Mesendoderm (in vitro differentiated cells): ENCODE data around the gene PPTC7.
A peak's percentile ranks its signal among the peaks of the same experiment; 100 is the strongest.
"Not testable (repeated sequence)": the region's sequence is repeated elsewhere in the genome, so short reads cannot be mapped to it uniquely, and the experiment has no call there.

Experiments
- DNase-seq: peaks from one replicate; pipeline ENCODE4 v3.0.0; 2013
- H2AK5ac ChIP-seq: 2 replicates; pipeline ENCODE4 v1.6.1; 2013; ENCODE audit warnings: low read length, inconsistent platforms
- H2BK120ac ChIP-seq: 2 replicates; pipeline ENCODE4 v1.6.1; 2013; ENCODE audit warnings: low read depth, mild to moderate bottlenecking, low read length, moderate library complexity, mixed read lengths
- H2BK15ac ChIP-seq: replicated peaks from 2 replicates; pipeline ENCODE4 v1.6.1; 2013; ENCODE audit warnings: low read depth, mild to moderate bottlenecking, moderate library complexity
- H2BK5ac ChIP-seq: 2 replicates; pipeline ENCODE4 v1.6.1; 2013; ENCODE audit warnings: low read length, inconsistent platforms
- H3K18ac ChIP-seq: 2 replicates; pipeline ENCODE4 v1.6.1; 2013; ENCODE audit warnings: mild to moderate bottlenecking, low read length, mixed read lengths
- H3K23ac ChIP-seq: one replicate; pipeline ENCODE4 v1.6.1; 2013; ENCODE audit warnings: low read length
- H3K27ac ChIP-seq: 2 replicates; pipeline ENCODE4 v1.5.1; 2013; ENCODE audit warnings: low read depth, mild to moderate bottlenecking, inconsistent platforms, low read length, moderate library complexity
- H3K27me3 ChIP-seq: 2 replicates; pipeline ENCODE4 v1.6.1; 2013; ENCODE audit warnings: low read length, control low read depth, mild to moderate bottlenecking, inconsistent platforms; ENCODE audit not compliant: insufficient read depth, poor library complexity
- H3K36me3 ChIP-seq: 2 replicates; pipeline ENCODE4 v1.6.1; 2013; ENCODE audit warnings: low read length, inconsistent platforms; ENCODE audit not compliant: control insufficient read depth, insufficient read depth
- H3K4ac ChIP-seq: one replicate; pipeline ENCODE4 v1.6.1; 2013; ENCODE audit warnings: low read depth, mild to moderate bottlenecking, low read length, moderate library complexity
- H3K4me1 ChIP-seq: 2 replicates; pipeline ENCODE4 v1.6.1; 2013; ENCODE audit warnings: low read depth, low read length, inconsistent platforms; ENCODE audit not compliant: control insufficient read depth
- H3K4me2 ChIP-seq: 2 replicates; pipeline ENCODE4 v1.6.1; 2013; ENCODE audit warnings: low read length
- H3K4me3 ChIP-seq: 2 replicates; pipeline ENCODE4 v1.5.1; 2013; ENCODE audit warnings: mild to moderate bottlenecking, low read length
- H3K56ac ChIP-seq: one replicate; pipeline ENCODE4 v1.6.1; 2013; ENCODE audit warnings: low read length
- H3K79me1 ChIP-seq: 2 replicates; pipeline ENCODE4 v1.6.1; 2013; ENCODE audit warnings: low read length, inconsistent platforms
- H3K79me2 ChIP-seq: 2 replicates; pipeline ENCODE4 v1.6.1; 2013; ENCODE audit warnings: mild to moderate bottlenecking, low read length; ENCODE audit not compliant: control insufficient read depth, insufficient read depth
- H3K9ac ChIP-seq: 2 replicates; pipeline ENCODE4 v1.6.1; 2013; ENCODE audit warnings: low read length, inconsistent platforms
- H4K5ac ChIP-seq: one replicate; pipeline ENCODE4 v1.6.1; 2013; ENCODE audit warnings: low read length
- H4K8ac ChIP-seq: one replicate; pipeline ENCODE4 v1.6.1; 2013; ENCODE audit warnings: low read depth, mild to moderate bottlenecking, control low read depth, low read length, moderate library complexity
- WGBS: extraction: QIAGEN DNeasy Blood & Tissue Kit; methylation state at CpG from one replicate; pipeline ENCODE4 v1.1.7; 2013; ENCODE audit warnings: low lambda C conversion rate, missing lambda C conversion rate; ENCODE audit not compliant: insufficient coverage; ENCODE audit errors: extremely low coverage; 5-methylcytosine and 5-hydroxymethylcytosine counted together

The PPTC7 gene

GRCh38 chr12:110590806-110591326, 7.7 kb upstream of the PPTC7 start:
- no peak overlapping the region for H3K18ac ChIP-seq
- H3K36me3 ChIP-seq: no peaks in the 10 kb centered on the region
- no peak overlapping the region for H3K4me2 ChIP-seq
- no CpG with 5 or more reads among the region's 3 CpGs for WGBS
- H4K8ac ChIP-seq: no peak overlapping the region
- no peaks in the 10 kb centered on the region for H3K4me1 ChIP-seq
- H3K27me3 ChIP-seq: no peaks in the 10 kb centered on the region
- no peak overlapping the region for H3K56ac ChIP-seq
- H3K4me3 ChIP-seq: no peak overlapping the region
- H2BK15ac ChIP-seq: no peak overlapping the region
- no peak overlapping the region for H3K23ac ChIP-seq
- no peak for DNase-seq
- H3K79me2 ChIP-seq: no peaks in the 10 kb centered on the region
- no peaks in the 10 kb centered on the region for H3K79me1 ChIP-seq
- no peak overlapping the region for H2BK120ac ChIP-seq
- no peak overlapping the region for H2AK5ac ChIP-seq
- H2BK5ac ChIP-seq: no peak overlapping the region
- H3K4ac ChIP-seq: no peak overlapping the region
- no peak overlapping the region for H3K27ac ChIP-seq
- no peak overlapping the region for H4K5ac ChIP-seq
- H3K9ac ChIP-seq: no peak overlapping the region

- Histone ChIP-seq H3K27me3 (no peaks in the 10 kb centered on the region), H2BK5ac (no peak overlapping the region), H3K79me1 (no peaks in the 10 kb centered on the region), H3K79me2 (no peaks in the 10 kb centered on the region), H3K23ac (no peak overlapping the region), H2BK15ac (no peak overlapping the region), H3K4me1 (no peaks in the 10 kb centered on the region), H3K4me3 (no peak overlapping the region), H2AK5ac (no peak overlapping the region), H3K27ac (no peak overlapping the region), H3K36me3 (no peaks in the 10 kb centered on the region), H3K56ac (no peak overlapping the region), H2BK120ac (no peak overlapping the region), H3K18ac (no peak overlapping the region), H4K8ac (no peak overlapping the region), H3K4me2 (no peak overlapping the region), H3K9ac (no peak overlapping the region), H3K4ac (no peak overlapping the region), H4K5ac (no peak overlapping the region)
- DNase-seq: no peak
- WGBS: no CpG with 5 or more reads among the region's 1 CpG
Measured at GRCh38 chr12:110590059-110590458, 6.9 kb upstream of the PPTC7 start.

- H3K23ac ChIP-seq, H3K18ac ChIP-seq, H2BK120ac ChIP-seq, H3K27ac ChIP-seq, H3K4me2 ChIP-seq, H2BK5ac ChIP-seq, H3K27me3 ChIP-seq, H3K56ac ChIP-seq, H3K4me3 ChIP-seq, H3K4me1 ChIP-seq, DNase-seq, H3K36me3 ChIP-seq, H3K79me1 ChIP-seq, H2BK15ac ChIP-seq, H3K9ac ChIP-seq, H4K5ac ChIP-seq, H3K79me2 ChIP-seq, H3K4ac ChIP-seq, H2AK5ac ChIP-seq, H4K8ac ChIP-seq: not testable (repeated sequence)
- WGBS: no CpG with 5 or more reads among the region's 2 CpGs
Measured at GRCh38 chr12:110587102-110587501, 4.0 kb upstream of the PPTC7 start.

GRCh38 chr12:110585231-110585799, 2.2 kb upstream of the PPTC7 start:
- Histone ChIP-seq H3K4me3 (no peak overlapping the region), H3K18ac (no peak overlapping the region), H3K36me3 (no peaks in the 10 kb centered on the region), H3K79me2 (peaks cover 19% of the 10 kb centered on the region), H4K5ac (peak overlapping the region; percentile 56), H2AK5ac (no peak overlapping the region), H3K4me2 (no peak overlapping the region), H2BK5ac (no peak overlapping the region), H3K27me3 (no peaks in the 10 kb centered on the region), H4K8ac (no peak overlapping the region), H3K4ac (no peak overlapping the region), H2BK15ac (no peak overlapping the region), H3K4me1 (no peaks in the 10 kb centered on the region), H3K56ac (no peak overlapping the region), H2BK120ac (no peak overlapping the region), H3K9ac (no peak overlapping the region), H3K27ac (no peak overlapping the region), H3K23ac (no peak overlapping the region), H3K79me1 (peaks cover 3% of the 10 kb centered on the region)
- no CpG with 5 or more reads among the region's 7 CpGs for WGBS
- peak; percentile 26 for DNase-seq

- Histone ChIP-seq H3K27me3 (no peaks in the 10 kb centered on the region), H2BK120ac (no peak overlapping the region), H4K8ac (no peak overlapping the region), H3K4me3 (peak overlapping the region; percentile 94), H3K36me3 (no peaks in the 10 kb centered on the region), H3K79me1 (peaks cover 12% of the 10 kb centered on the region), H2BK15ac (no peak overlapping the region), H3K9ac (peak overlapping the region; percentile 92), H3K23ac (peak overlapping the region; percentile 98), H2BK5ac (no peak overlapping the region), H3K4me2 (peak overlapping the region; percentile 98), H3K4ac (no peak overlapping the region), H2AK5ac (no peak overlapping the region), H3K56ac (peak overlapping the region; percentile 90), H3K18ac (peak overlapping the region; percentile 86), H4K5ac (no peak overlapping the region), H3K27ac (peak overlapping the region; percentile 33), H3K4me1 (no peaks in the 10 kb centered on the region), H3K79me2 (peaks cover 37% of the 10 kb centered on the region)
- no CpG with 5 or more reads among the region's 104 CpGs for WGBS
- DNase-seq: peak; percentile 62
Measured at GRCh38 chr12:110582276-110583136, 612 bp downstream of the PPTC7 start.
